Right ventricle myocardium superior (tissue), 1 donor: Measurements from ENCODE around the gene CELF2. TPM values are rescaled to one million over a fixed set of nuclear protein-coding genes. Genes with fewer than 3 reads are reported as not detected.

Source experiments
- ATAC-seq: fragments of 200-7000 bp; cut with Tn5 transposase; one replicate; pipeline ENCODE4 v1.9.1; 2020; ENCODE audit warnings: mild to moderate bottlenecking; ENCODE audit not compliant: poor library complexity
- DNase-seq: peaks from one replicate; pipeline ENCODE4 v3.0.0-alpha.2; 2020
- intact Hi-C: fragments of 100-400 bp; cut with DNase I; formaldehyde crosslinking; loops from one replicate; pipeline ENCODE4 v1.11.2; 2022
- total RNA-seq: library from RNA; stranded (reverse); fragmentation: NEBNext Ultra II Directional; extraction: Animal tissue kit (Norgen Biotek cat#: 25700); gene quantifications from one replicate; pipeline ENCODE4 v1.2.1, GENCODE V29; 2021
- donor health status: DM: no; HTN: yes; CAD: no; lungs with severe emphysema.

Gene CELF2
- total RNA-seq, 1 donor from 2014 or later, result 67.7 TPM

- peak; percentile 33 for ATAC-seq
- intact Hi-C loops, result no loop called here
- no peak for DNase-seq
Measured at GRCh38 chr10:11081408-11081807, 63.7 kb downstream of the CELF2 start.

- intact Hi-C loops, result no loop called here
- no peak for ATAC-seq
- DNase-seq, result no peak
Measured at GRCh38 chr10:11082526-11082925, 64.9 kb downstream of the CELF2 start.

- no peak for DNase-seq
- no peak for ATAC-seq
- intact Hi-C loops, result no loop called here
Measured at GRCh38 chr10:11083051-11083450, 65.4 kb downstream of the CELF2 start.

DNA sequence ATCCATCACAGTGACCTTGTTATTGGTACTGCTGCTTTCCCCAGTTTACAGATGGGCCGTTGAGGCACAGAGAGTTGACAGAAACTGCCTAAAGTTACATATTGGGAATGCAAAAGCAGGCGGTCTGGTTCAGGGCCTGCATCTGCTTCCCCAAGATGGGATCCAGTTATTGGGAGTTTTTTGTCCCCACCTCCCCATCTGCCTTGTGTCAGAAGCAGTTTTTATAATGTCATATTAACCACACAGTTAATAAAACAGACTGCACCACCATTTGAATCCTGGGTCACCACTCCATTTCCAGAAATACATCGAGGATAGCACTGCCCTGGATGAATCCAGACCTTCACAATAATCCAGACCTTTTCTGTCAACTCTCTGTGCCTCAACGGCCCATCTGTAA, 67.9 kb downstream of the CELF2 start:
- intact Hi-C loops, result no loop called here
- ATAC-seq (no peak), DNase-seq (no peak)

DNA sequence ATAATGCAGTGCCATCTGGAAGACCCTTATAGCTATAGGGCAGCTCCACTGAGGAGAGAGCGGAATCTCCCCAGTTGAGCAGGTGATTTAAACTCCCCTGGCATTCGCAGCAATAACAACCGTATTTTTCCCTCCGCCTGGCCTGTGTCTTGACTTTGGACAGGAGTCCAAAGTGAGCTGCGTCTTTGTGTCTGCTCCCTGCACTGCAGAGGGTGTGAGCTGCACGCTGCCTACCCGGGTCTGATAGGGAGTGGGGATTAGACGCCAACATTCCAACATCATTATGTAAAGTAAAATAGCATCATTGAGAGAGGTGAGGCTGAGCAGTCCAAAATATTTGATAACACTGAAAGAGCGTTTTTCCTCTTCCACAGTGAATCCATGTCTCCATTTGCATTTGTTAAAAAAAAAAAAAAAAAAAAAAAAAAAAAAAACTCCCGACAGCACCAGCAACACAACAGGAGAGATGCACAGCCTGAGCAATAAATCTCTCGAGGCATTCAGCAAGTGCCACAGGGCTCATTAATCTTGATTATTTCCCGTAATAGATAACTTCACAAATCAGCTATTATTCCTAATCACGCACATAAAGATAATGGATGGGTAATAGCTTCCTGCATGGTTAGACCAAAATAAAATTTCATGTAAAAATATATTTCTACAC, 68.6 kb downstream of the CELF2 start:
- intact Hi-C loops, result no loop called here
- peak; percentile 71 for DNase-seq
- ATAC-seq, result peak; percentile 88

- intact Hi-C loops, result no loop called here
- ATAC-seq (peak; percentile 51), DNase-seq (no peak)
Measured at GRCh38 chr10:11087372-11087771, 69.7 kb downstream of the CELF2 start.

DNA sequence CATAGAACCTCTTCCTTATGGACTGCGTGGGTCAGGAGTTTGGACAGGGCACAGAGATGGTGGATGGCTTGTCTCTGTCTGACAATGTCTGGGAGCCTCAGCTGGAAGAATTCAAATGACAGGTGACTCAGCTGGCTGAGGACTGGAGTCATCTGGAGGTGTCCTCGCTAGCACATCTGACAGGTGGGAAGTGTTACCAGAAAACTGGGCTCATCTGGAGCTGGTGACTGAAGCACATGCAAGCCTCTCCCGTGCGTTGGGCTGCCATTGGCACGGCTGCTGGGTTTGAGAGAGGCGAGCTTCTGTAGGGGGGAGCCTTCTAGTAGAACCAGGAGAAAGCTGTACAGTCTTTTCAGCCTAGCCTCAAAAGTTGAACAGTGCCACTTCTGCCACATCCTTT, 71.0 kb downstream of the CELF2 start:
- no peak for DNase-seq
- no peak for ATAC-seq
- intact Hi-C loops, result no loop called here

DNA sequence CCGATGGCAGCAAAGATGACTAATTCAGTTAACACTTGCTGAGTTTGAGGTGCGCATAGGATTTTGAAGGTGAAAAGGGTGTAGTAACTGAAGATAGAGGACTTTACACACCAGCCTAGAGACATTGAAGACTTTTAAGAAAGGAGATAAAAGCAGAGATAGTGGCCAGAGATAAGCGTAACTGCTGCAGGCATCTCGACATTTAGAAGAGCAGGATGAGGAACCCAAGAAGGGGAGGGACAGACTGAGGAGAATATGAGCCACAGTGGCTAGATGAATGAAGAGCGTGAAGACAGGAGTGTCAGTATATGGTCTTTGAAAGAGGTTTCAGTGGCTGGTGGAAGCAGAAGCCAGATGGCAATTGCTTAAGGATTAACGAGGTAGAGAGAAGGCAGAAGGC, 71.6 kb downstream of the CELF2 start:
- DNase-seq (no peak), ATAC-seq (no peak)
- intact Hi-C loops, result no loop called here

- DNase-seq (no peak), ATAC-seq (no peak)
- intact Hi-C loops, result no loop called here
Measured at GRCh38 chr10:11091517-11092102, 73.9 kb downstream of the CELF2 start.

GRCh38 chr10:11093771-11094736, 76.4 kb downstream of the CELF2 start:
- intact Hi-C loops, result no loop called here
- ATAC-seq, result no peak
- DNase-seq, result no peak

DNA sequence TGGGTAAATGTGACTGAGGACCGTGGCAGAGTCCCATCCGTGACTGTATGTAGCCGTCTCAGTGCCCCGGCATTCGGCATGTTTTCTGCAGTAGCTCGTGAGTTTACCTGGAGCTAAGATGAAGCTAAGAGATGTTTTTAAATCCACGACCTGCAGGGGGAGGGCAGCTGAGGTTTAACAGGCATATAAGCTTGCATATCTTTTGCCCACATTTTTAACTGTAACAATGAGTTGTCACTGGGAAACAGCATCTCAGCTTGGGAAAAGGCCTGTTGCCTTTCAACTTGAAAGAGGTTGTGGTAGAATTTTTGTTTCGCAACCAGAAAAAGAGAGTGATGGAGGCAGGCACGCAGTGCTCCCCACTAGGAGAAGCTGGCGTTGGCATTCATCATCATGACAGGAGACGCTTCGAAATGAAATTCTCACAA, 77.7 kb downstream of the CELF2 start:
- no peak for ATAC-seq
- intact Hi-C loops, result no loop called here
- DNase-seq, result no peak

GRCh38 chr10:11096422-11096821, 78.8 kb downstream of the CELF2 start:
- intact Hi-C loops, result no loop called here
- DNase-seq (no peak), ATAC-seq (no peak)

- DNase-seq (no peak), ATAC-seq (no peak)
- intact Hi-C loops, result no loop called here
Measured at GRCh38 chr10:11097686-11098085, 80.0 kb downstream of the CELF2 start.

GRCh38 chr10:11098666-11099065, 81.0 kb downstream of the CELF2 start:
- DNase-seq, result no peak
- ATAC-seq, result peak; percentile 77
- intact Hi-C loops, result no loop called here

GRCh38 chr10:11104772-11105675, 87.4 kb downstream of the CELF2 start:
- DNase-seq (no peak), ATAC-seq (no peak)
- intact Hi-C loops, result no loop called here

DNA sequence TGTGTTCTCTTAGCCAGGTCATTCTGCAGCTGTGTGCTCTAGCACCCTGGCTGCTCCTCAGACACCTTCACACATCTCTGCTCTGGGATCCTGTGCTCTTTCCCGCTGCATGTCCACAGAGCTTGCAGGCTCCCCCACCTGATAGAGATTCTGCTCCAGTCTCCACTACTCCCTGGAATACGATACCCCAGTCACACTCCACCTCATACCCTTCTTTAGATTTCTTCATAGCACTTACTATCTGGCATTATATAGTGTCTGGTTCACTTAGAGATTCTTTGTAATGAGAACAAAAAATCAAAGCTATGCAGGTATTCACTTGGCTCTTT, 88.0 kb downstream of the CELF2 start:
- intact Hi-C loops, result no loop called here
- DNase-seq, result no peak
- ATAC-seq, result no peak

DNA sequence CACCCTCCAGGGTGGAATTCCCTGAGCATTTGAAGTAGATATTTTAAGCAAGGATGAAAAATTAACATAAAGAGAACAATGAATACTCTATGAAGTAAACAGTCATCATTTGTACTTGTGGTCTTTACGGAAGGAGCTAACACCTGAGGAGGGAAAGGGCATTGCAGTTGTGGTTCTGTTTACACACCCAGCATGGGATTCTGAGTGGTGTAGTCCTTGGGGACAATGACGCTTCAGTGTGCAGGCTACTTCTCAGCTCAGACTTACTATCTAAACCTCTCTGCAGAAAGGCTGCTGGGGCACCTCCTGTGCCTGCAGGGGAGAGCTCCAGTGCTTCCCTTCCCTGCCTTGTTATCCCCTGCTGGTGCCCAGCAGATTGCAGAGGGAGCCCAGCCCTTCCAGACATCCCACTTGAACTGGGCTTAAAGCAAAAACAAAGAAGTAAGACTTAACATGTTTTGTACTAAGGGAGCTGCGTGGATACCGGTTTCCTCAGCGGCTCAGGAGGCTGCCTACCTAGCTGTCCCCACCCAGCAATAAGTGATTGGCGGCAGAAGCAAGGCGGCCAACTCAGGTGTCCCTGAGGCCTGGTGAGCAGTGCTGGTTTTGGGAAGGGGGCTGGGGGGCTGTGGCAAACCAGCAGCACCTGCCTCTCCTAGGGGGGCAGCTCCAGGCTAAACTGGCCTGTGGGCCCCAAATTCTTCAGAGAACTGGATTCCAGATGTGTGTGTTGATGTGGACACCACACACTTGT, 89.1 kb downstream of the CELF2 start:
- DNase-seq (no peak), ATAC-seq (no peak)
- intact Hi-C loops, result no loop called here

DNA sequence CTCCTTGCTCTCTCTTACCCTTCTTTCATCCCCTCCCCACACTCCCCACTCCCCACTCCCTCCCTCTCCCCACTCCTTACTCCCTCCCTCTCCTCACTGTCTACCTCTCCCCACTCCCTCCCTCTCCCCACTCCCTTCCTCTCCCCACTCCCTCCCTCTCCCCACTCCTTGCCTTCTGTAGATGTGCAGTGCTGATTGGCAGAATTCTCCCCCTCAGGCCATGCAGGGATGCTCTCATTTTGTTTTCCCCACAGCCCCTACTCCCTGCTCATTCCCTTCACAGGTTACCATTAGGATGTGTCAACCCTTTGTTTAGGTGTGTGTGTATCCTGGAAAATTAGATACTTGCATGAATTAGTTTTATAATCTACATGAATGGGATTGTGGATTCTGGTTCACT, 90.3 kb downstream of the CELF2 start:
- intact Hi-C loops, result no loop called here
- DNase-seq (no peak), ATAC-seq (no peak)
